22Rv1 (cell line): Measurements from ENCODE around the gene UBE2E1.
A peak's percentile ranks its signal among the peaks of the same experiment; 100 is the strongest.

Source experiments
- H3K27ac ChIP-seq: fragments of 450-650 bp; 2 replicates; pipeline ENCODE4 v1.5.1; 2017
- CTCF ChIP-seq: fragments of 450-650 bp; IDR thresholded peaks from 2 replicates; pipeline ENCODE4 v1.5.1; 2017; ENCODE audit warnings: mild to moderate bottlenecking
- ZFX ChIP-seq: fragments of 450-650 bp; IDR thresholded peaks from 2 replicates; pipeline ENCODE4 v1.6.1; 2017; ENCODE audit warnings: antibody characterized with exemption, borderline replicate concordance

Gene UBE2E1

GRCh38 chr3:23919628-23920027 is 113.9 kb downstream of the UBE2E1 start:
- peak overlapping the region; percentile 41 for H3K27ac ChIP-seq
- TF ChIP-seq ZFX (no peak), CTCF (no peak)

- H3K27ac ChIP-seq = peak overlapping the region; percentile 41
Observed at GRCh38 chr3:23920151-23920655, 114.4 kb downstream of the UBE2E1 start.

GRCh38 chr3:23921052-23921511 is 115.3 kb downstream of the UBE2E1 start:
- H3K27ac ChIP-seq = peak overlapping the region; percentile 41
- no peak for TF ChIP-seq ZFX
- no peak for TF ChIP-seq CTCF

More at GRCh38 chr3:23920151-23920655, 114.4 kb downstream of the UBE2E1 start:
- TF ChIP-seq ZFX (no peak), CTCF (no peak)

GRCh38 chr3:23923786-23924185 is 118.0 kb downstream of the UBE2E1 start:
- TF ChIP-seq ZFX (no peak), CTCF (no peak)
- H3K27ac ChIP-seq = no peak overlapping the region

- H3K27ac ChIP-seq = peak overlapping the region; percentile 82; the same call in 1 of the 2 replicates
- no peak for TF ChIP-seq ZFX
- no peak for TF ChIP-seq CTCF
Observed at GRCh38 chr3:23926246-23926645, 120.5 kb downstream of the UBE2E1 start.

- peak overlapping the region; percentile 82 for H3K27ac ChIP-seq
- TF ChIP-seq ZFX = no peak
- peak; percentile 14; the same call in 1 of the 2 replicates for TF ChIP-seq CTCF
Observed at GRCh38 chr3:23926736-23927135, 121.0 kb downstream of the UBE2E1 start.

- peak overlapping the region; percentile 82 for H3K27ac ChIP-seq
- TF ChIP-seq ZFX (no peak), CTCF (no peak)
Observed at GRCh38 chr3:23928524-23928923, 122.8 kb downstream of the UBE2E1 start.
